NCI-H82 treated with DMSO at 0.1 percent for 48 hours (cell line): ENCODE measurements around the gene GCHFR.
A peak's percentile ranks its signal among the peaks of the same experiment; 100 is the strongest.

Experiments used
- DNase-seq: peaks from one replicate; lab custom pipeline; 2025; ENCODE audit not compliant: unreplicated experiment; lab: John Stamatoyannopoulos, UW

Gene GCHFR

DNA sequence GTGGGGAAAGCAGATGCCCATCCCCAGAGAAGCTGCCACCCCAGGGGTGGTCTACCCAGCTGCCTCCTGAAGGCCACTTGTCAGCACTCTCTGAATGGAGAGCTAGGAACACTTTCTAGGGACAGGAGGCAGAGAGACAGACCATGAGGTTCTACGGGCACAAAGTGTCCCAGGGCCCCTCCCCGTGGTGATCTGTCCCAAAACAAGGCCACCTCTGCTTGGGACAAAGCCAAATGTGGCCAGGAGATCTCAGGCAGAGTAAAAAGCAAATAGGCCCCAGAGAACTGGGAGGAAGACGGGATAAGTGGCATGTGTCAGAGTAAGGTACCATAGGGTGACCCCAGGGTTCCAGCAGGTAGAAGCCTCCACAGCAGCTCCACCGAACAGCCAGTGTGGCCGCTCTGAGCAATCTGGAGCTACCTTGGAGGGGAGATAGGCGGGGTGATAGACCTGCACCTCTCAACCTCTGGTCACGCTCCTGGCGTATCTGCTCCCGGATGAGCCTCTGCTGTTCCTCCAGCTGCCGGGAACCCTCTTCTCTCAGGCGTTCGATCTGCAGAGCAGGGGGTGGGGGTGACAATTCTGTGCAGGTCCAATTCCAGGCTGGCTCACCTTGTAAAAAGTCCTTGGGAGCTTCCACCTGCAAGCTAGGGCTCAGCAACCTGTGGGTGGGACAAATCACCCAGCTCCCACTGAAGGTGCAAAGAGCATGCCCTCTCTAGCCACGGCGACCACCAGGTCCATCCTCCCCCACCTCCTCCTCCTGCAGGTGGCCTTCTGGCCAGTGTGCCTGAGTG, 12.1 kb downstream of the GCHFR start:
- DNase-seq, result no peak

DNA sequence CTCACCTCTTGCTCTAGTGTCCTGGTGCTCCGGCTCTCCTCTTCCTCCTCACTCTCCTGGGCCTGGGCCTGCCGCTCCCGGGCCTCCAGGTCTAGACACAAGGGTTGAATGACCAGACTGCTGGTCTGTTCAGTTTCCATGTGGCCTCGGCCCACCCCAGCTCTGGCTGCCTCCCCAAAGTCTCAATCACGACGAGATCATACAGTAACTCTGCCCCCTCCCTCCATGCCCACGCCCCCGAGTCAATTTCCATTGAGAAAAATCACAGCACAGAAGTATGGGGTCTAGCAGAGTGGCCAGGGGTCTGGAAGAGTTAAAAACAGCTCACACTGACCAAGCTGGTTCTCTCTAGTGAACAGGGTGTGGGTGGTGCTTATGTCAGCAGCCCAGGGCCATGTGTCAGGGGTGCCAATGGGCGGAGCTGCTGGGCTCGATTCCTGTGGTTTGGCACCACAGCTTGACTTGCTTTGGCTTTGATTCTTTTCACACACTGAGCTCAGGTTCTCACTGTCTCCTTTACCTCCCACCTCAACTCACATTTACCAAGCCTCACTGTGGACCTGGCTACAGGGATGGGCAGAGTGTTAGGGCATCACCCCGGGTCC, 12.8 kb downstream of the GCHFR start:
- DNase-seq, result no peak

- no peak for DNase-seq
These were observed 18.9 kb downstream of the GCHFR start for GRCh38 chr15:40782609-40783227.

DNA sequence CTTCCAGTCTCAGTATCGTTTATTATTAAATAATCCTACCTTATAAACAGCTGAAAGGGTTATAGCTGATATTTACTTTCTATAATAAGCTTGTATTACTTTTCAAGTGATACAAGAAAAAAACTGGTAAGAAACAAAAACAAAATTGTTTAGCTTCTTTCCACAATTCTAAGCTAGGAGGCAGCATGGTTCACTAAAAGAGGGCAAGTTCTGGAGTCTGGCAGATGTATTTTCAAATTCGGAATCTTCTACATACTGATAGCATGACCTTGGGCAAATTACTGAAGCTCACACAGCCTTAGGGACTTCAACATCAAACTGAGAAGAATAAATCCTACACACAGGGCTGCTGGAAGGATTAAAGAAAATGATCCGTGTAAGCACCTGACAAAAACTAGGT, 21.3 kb downstream of the GCHFR start:
- no peak for DNase-seq

GRCh38 chr15:40785814-40786213, 21.9 kb downstream of the GCHFR start:
- DNase-seq, result no peak

DNA sequence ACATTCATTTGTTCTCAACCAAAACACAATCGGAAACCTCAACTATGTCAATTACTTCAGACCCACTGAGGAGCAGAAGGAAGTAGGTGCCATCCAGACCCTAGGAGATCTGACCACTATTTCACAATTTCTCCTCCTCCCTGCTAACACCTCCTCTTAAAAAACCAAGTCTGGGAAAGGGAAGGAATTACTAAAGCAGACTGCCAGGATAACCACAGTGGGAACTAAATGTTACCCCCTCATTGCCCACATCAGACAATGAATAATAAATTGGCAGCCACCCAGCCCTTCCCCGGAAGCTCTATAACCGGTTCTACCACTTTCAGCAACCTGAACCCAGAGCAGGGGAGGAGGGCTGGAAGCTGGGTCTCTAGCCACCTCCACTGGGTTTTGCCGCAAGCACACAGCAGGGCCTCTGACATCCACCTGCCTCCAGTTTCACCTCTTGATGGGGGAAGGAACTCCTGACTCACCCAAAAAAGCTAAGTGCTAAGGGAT, 23.5 kb downstream of the GCHFR start:
- no peak for DNase-seq

- DNase-seq, result no peak
These were observed 24.1 kb downstream of the GCHFR start for GRCh38 chr15:40787991-40788390.

DNA sequence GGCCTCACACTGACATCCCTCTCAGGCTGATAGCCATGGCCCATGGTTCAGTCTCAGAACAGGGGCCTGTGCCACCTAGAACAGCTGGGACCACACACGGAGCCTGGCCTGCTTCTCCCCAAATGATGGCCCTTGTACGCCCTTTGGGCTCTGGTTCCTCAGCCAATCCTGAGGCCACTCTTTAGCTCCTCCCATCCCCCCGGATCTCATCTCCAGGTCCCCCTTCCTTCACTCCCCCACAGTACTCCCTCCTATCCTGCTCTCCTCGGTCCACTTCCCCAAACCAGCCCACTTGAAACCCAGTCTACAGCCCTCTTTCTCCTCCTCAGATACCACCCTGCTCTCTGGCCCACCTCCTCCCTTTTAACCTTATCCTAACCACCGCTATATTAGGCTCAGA, 25.3 kb downstream of the GCHFR start:
- no peak for DNase-seq

GRCh38 chr15:40789999-40790398, 26.1 kb downstream of the GCHFR start:
- no peak for DNase-seq

GRCh38 chr15:40790718-40791117, 26.9 kb downstream of the GCHFR start:
- no peak for DNase-seq

DNA sequence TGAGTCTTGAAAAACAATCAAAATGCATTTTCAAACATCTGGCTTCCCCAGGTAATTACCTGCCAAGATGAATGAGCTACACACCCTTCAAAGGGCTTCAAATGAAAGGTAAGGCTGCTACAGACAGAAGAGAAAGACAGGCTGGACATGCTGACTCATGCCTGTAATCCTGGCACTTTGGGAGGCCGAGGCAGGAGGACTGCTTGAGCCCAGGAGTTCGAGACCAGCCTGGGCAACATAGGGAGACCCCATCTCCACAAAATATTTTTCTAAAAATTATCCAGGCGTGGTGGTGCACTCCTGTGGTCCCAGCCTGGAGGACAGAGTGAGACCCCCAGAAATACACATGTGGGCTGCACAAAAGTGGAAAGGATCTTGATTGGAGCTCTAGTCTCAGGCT, 28.5 kb downstream of the GCHFR start:
- no peak for DNase-seq

DNA sequence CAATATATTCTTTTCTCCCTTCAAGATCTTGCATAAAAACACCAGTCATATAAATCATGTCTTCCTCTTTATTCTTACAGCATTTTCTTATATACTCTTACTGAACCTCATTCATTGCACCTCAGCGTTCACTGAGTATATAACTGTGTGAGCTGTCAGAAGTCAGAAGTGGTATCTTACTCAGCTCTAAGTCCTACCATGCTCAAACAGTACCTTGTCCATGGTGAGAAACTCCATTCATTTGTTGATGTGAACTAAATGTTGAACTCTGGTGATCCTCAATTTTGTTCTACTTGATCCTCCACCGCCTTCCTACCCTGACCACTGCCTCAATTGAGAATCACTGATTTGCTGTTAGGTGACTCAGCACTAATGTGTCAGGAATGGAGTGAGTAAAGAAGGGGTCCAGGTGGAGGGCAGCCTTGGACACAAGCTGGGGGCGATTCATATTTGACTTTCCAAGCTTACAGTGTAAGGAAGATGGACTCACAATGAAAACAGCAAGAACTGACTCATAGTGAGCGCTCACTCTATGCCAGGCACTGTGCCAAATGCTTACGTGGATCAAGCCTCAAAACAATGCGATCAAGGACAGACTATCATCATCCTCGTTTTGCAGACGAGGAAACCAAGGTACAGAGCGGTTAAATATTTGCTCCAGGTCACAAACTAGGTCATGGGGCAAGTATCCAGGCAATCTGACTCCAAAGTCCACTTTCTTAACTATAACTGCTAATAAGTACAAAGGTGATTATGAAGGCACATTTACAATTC, 29.5 kb downstream of the GCHFR start:
- DNase-seq, result no peak

DNA sequence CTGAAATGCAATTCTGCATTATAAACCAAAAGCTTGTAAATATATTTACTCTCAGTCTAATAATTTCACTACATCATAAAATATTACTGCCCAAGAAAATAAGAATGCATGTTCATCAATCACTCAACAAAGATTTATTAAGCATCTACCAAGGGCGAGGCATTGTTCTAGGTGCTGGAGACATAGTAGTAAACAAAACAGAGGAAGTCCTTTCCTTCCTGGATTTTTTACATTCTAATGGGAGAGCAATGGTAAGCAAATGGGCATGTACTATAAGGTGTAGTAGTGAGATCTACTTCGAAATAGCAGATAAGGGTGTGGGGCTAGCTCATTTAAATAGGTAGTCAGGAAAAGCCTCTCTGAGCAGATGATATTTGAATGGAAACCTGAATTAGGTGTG, 32.2 kb downstream of the GCHFR start:
- DNase-seq, result no peak

DNA sequence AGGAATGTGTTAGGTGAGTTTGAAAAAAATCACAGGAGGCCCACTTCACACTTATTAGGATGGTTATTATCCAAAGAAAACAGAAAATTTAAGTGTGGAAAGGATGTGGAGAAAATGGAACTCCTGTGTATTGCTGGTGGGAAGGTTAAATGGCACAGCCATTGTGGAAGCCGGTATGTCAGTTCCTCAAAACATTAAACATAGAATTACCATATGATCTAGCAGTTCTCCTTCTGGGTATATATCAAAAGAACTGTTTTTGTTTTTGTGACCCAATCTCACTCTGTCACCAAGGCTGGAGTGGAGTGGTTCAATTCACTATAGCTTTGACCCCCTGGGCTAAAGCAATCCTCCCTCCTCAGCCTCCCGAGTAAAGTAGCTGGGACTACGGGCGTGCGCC, 32.6 kb downstream of the GCHFR start:
- DNase-seq, result no peak

DNA sequence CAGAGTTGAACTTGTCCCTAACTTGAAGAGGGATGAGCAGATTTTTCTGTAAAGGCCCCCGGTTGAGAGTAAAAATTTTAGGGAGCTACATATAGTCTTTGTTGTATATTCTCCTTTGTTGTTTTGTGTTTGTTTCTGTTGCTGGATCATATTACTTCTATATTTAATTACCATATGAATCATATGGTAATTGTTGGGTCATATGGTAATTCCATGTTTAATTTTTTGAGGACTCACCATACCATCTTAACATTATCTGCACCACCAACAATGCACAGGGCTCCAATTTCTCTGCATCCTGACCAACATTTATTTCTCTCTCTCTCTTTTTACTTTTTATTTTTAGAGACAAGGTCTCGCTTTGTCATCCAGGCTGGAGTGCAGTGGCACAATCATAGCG, 35.7 kb downstream of the GCHFR start:
- no peak for DNase-seq

DNA sequence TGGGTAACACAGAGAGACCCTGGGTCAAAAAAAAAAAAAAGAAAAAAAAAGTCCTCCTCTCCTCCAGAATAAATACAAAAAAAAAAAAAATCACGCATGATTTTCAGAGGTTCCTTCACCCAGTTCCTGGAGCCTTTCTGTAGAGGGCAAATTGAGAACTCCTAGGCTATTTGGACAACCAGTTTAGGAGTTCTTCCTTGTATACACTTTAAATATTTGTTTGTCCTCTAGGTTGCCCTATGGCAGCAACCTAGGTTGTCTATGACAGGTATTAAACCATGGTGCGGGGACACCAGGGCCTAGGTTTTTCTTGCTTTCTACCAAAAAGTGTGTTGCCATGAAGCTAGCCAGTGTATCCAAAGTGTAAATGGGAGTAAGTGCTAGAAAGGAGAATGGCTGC, 39.2 kb downstream of the GCHFR start:
- DNase-seq, result no peak

- DNase-seq, result no peak
These were observed 39.8 kb downstream of the GCHFR start for GRCh38 chr15:40803688-40804087.

- no peak for DNase-seq
These were observed 42.8 kb downstream of the GCHFR start for GRCh38 chr15:40806672-40807027.

DNA sequence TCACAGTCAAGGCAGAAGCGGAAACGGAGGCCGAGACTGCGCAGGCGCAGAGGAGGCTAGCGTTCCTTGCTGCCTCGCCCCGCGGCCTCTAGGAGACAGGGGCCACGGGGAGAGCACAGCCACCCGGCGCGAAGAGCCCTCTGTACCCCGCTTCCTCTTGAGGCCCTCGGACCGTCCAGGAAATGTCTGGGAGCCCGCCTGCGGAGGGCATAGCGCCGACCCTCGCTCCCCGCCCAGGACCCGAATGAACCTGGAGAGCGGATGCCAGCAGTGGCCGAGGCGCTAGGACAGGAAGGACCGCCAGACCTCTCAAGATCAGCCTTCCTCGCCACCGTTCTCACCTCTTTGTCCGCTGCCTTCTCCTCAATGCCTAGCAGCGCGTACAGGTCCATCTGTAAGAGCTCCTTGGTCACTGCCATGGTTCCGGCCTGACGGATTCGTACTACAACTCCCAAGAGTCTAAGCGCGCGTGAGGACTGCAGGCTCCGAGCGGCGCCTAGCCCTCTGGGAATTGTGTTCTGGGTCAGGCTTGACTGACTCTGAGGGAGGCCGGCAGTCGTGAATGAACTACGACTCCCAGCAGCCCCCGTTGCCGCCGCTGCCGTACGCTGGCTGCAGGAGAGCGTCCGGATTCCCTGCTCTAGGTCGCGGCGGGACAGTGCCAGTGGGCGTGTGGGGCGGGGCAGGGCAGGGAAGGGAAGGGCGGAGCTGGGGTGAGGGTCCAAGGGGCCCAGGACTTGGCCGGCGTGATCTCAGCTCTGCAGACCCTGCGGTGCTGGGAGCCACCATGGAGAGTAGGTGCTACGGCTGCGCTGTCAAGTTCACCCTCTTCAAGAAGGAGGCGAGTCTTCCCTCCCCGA, 43.4 kb downstream of the GCHFR start, which contains the start of the genes DNAJC17 and ZFYVE19:
TSS of gene DNAJC17 (minus strand) at position 446 of the 860 bp plus-strand sequence. CDS start at position 419, 27 bp downstream.
TSS of gene ZFYVE19 (plus strand) at position 62 of the 860 bp plus-strand sequence. CDS start at position 563, 501 bp downstream.
- DNase-seq, result peak; percentile 96

GRCh38 chr15:40807888-40808461, 44.1 kb downstream of the GCHFR start:
- no peak for DNase-seq
